GM19372 (cell line): Measurements from ENCODE around the gene TUFT1.
"Not testable (repeated sequence)": the region's sequence is repeated elsewhere in the genome, so short reads cannot be mapped to it uniquely, and the experiment has no call there.

Source experiments
- ATAC-seq: cut with Tn5 transposase; IDR thresholded peaks from one replicate; pipeline ENCODE4 v1.9.1; 2021; ENCODE audit warnings: mild to moderate bottlenecking, low read depth, moderate library complexity; ENCODE audit not compliant: unreplicated experiment

The TUFT1 gene

DNA sequence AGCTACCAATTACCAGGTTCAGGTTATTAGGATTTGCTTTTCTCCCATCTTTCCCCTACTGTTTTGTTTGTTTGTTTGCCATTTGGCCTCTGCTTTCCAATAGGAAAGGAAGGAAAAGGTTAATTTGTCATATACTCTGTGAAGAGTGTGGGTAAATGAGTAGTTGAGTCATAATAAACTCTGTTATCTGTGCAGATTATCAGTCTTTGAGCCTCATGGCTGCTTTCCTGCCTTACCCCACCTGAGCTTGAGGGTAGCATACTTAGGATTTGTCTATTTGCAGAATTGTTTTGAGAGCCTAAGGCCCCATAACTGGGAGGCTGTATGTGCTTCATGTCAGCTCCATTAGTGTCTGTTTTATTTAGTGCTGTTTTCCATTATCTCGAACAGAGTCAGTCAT lies 38.8 kb downstream of the TUFT1 start:
- no peak for ATAC-seq

DNA sequence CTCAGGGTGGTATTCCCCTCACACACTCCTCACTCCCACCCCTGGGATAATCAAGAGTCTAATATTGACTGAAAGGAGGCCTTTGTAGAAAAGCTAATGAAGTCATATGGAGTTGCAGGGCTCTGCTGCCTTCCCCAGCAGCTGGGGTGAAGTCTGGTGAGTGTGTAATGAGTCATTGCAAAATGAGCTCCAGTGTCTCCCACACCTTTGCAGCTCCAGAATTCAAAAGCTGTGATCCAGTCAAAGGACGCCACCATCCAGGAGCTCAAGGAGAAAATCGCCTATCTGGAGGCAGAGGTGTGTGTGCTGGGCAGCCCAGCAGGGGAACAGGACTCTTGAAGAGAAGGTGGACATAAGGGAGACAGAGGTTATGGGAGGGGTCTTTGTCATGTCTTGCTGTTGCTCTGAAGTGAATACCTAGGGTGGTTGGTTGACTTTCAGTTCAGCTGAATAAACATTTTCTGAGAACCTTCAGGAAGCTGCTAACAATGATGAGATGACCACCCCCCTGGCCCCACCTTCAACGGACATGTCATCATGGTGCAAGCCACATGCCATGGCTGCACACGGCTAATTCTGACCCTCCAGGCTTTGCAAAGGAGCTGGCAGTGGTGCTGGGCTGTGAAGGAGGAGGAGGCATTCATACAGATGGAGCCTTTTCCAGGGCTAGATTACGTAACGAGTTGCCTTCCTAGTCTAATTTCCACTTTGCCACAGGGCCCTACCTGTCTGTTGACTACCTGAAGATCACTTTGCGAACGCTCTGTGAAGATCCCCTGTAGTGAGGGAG lies 39.5 kb downstream of the TUFT1 start:
- no peak for ATAC-seq

DNA sequence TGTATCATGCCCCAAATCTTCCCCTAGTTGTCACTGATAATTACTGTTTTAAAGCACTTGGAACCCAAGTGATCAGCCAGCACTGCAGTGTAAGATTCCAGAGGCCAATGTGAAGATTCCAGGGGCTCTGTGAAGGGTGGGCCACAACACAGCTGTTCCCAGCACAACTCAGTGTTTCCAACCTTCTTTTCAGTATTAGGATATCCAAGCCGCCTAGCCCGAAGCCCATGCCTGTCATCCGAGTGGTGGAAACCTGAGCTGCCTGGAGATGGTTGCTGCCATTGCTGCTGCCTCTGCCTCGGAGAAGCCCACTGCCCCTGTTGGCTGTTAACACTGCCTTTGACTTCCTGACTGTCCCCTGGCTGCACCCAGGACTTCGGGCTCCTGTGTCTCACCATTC lies 41.3 kb downstream of the TUFT1 start:
- no peak for ATAC-seq

DNA sequence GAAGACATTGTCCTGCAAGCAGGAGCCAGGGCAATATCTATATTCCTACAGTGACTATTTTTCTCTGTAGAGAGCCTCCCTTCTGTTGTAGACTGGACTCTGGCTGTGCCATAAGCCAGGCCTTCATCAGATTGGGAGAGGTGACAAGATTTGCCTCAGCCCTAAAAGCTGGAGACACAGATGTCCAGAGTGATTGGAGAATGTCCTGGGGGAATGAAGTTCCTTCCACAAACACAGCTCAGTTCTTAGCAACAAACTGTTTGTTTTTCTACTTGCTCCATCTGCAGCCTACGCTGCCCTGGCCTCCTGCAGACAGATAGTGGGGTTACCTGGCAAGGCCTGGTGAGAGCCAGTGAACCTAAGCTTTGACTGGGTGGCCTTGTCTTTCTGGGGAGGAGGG lies 41.8 kb downstream of the TUFT1 start:
- no peak for ATAC-seq

DNA sequence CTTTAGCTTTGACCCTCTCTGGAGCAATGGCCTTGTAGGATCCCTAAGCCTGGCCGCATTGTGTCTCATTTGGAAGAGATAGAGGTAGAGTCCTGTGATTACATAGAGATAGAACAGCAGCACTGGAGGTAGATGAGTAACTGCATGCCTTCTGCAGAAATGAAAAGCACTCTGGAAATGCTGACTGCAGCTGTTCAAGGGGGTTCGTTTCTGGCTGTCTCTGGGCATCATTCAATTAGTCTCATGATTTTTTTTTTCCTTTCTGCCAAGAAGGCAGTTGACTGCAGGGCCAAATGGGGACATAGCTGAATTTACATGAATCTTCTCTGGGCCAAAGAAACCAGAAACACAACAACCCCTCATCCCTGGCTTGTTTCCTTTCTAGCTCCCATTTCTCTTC lies 43.7 kb downstream of the TUFT1 start:
- ATAC-seq: no peak

DNA sequence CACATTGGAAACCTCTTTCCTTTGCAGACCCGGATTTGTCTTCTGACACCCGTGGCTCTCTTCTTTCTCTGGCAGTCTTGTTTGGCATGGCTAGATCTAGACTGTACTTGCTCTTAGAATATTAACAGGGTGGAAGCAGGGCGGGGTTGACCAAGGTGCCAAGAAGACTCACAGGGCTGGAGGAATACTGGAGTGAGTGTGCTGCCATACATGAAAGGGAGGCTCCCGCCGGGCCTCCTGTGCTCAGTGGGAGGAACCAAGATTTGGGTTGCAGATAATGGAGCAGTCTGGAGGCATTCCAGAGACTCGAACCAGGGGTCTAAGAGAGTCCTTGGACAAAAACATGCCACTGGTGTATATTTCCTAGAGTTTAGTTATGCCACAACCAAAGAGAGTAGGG lies 44.2 kb downstream of the TUFT1 start:
- ATAC-seq: no peak

DNA sequence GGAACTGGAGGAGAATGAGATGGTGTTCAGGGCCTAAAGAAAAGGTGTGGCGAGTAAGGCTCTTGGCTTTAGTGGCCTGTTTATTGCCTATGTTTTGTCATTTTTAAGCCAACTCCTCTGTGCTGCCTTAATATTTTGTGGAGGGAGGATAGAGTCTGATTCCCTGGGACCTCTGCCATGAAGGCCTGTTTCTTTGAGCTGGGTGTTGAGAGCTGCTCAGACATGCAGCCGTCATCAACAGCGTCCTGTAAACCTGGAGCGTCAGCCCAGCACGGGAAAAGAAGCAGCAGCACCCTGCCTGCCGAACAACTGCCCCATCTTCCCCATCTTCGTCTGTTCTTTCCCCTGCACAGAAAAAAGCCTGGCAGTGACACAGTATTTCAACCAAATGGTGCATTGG lies 44.7 kb downstream of the TUFT1 start:
- no peak for ATAC-seq

DNA sequence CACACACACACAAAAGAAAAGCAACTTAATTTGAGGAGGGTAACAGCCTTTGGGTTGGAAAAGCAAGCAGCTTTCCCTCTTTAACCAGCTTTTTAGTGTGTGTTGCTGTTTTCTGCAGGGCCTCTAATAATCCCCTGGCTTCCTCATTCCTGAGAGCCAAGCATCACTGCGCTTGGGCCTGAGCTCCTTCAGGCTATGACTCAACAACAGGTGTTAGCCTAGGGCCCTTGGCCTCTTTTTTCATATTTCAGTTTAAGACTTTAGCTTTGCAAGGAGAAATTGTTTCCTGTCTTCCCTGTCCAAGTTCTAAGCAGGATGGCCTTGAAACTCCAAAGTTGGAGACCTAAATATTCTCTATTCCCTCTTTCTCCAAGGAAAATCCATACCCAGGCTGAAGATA lies 45.5 kb downstream of the TUFT1 start:
- no peak for ATAC-seq

DNA sequence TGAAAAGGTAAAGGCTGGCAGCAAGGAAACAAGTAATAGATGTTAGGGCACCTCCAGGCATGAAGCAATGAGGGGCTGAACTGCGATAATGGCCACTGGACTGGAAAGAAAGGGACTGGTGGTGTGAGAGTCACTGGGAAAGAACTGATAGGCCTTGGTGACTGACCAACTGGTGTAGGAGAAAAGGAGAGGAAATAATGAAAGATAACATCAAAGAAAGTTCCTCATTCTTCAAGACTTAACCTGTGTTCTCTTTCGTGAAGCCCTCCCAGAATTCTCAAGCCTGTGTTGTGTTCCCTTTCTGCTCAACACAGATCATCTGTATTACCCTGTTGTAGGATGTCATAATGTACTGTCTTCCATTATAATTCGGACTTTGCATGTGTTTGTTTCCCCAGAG lies 50.9 kb downstream of the TUFT1 start:
- no peak for ATAC-seq

DNA sequence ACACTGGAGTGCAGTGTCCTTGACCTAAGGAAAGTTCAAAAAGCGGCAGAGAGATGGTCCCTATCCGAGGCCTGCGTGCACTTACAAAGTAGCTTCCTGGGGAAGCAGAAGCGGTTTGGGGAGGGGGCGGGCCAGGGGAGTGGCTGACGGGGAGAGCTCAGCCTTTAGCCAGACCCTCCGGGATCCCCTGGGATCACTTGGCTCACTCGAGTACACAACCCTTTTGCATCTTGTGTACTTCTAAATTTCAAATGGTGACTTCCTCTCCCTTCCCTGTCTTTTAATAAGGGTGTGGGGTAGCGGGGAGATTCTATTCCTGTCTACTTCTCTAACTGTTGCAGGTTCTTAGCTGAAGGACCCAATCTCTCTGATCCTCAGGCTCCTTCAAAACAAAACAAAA lies 53.6 kb downstream of the TUFT1 start:
- no peak for ATAC-seq

DNA sequence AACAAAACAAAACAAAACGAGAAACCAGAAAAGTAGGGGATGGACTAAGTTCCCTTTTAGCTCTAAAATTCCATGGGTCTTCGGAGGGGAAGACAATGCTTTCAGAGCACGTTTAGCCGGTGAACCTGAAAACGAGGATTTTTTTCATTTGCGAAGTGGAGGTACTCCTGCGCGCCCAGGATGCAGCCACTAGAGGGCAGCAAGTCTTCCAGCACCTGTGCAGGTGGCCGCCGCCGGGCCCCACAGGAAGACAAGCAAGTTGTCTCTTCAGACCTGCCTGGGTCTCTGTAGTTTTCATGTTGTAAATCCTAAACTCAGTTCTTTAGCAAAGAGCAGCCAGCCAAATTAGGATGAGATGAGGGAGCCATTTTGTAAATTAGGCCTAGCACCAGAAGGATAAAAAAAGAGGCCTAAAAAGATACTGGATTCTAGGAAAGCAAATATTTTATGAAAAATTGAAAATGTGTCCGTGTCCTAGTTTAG lies 54.1 kb downstream of the TUFT1 start:
- no peak for ATAC-seq

DNA sequence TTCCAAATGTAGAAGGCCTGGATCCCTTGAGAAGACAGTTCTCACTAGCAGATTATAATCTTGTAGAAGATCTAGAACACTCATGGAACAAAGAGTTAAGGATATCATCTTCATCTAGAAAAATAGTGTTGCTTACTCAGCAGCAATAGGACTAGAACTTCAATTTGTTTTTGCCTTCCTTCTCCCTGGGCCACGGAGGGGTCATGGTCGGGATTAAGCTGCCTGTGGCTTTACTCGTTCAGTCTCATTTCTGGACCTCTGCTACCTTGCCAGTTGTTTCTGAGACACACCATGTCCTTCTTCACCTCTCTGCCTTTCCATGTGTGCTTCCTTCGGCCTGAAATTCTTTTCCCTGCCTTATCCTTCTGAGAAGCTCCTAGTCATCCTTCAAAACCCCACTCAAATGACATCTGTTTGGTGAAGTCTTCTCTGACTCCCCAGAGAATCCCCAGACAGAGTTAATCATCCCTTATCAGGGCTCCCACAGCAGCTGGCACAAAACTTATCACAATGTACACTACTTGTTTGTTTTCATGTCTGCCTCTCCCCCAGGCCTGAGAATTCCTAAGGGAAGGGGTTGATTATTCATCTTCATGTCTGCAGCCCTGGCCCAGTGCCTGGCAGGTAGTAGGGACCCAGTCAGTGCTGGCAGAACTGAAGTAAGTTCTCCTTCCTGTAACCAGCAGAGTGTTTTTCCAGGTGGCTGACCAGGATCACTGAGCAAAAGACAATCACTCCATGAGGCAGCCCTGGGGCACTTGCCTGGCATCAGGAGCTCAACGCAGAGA lies 56.3 kb downstream of the TUFT1 start:
- no peak for ATAC-seq

DNA sequence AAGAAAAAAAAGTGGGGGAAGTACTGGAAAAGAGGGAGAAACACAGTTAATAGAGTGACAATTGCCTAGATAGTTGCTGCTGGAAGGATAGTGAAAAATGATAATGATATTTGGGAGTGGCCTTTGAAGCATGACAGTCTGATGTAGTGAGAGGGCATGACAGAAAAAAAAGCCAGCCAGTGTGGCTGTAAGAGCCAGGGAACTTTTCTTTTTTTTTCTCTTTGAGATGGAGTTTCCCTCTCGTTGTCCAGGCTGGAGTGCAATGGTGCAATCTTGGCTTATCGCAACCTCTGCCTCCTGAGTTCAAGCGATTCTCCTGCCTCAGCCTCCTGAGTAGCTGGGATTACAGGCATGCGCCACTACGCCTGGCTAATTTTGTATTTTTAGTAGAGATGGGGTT lies 62.4 kb downstream of the TUFT1 start:
- not testable (repeated sequence) for ATAC-seq

DNA sequence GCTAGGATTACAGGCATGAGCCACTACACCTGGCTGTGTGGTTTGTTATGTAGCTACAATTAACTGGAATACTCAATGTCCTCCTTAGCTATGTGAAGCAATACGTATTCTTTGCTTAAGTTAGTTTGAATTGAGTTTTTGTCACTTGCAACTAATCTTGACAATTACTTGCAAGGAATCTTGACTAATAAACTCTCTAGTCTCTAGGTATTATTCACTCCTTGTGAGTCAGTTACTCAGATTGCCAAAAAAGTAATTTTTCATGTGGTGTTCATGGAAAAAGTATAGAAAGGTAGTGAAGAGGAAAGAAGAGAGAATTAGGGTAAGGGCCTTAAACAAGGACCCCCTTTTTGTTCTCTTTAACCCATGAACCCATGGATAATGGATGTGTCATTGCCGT lies 64.2 kb downstream of the TUFT1 start:
- no peak for ATAC-seq

DNA sequence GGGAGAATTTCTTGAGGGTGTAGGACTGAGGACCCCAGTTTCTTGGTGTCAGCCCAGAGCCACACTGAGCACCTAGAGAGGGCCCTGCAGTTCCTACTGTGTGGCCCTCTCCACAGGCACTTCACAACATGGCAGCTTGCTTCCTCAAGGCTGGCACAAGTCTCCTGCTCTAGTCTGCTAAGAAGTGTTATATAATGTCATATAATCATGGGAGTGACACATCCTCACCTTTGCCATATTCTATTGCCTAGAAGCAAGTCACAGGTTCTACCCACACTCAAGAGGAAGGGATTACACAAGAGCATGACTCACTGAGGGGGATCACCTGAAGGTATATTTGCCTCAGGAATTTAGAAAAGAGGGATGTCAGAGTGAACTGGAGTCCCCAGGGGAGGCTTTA lies 66.3 kb downstream of the TUFT1 start:
- no peak for ATAC-seq

DNA sequence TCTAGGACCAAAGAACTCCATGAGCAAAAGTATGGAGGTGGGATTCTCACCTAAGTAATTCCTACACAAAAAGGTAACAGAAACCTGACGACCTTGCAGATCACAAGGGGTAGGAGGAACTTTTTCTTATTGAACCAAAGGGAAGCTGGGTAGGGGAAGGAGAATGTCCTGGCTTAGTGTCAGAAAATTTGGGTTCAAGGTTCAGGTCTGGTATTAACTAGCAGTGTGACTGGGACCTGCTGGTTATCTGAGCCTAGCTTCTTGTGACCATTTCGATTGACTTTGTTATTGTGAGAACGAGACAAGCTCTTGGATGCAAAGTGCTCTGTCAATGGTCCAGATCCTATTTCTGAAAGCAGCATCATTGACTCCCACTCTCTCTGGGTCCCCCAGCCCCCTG lies 66.7 kb downstream of the TUFT1 start:
- no peak for ATAC-seq

DNA sequence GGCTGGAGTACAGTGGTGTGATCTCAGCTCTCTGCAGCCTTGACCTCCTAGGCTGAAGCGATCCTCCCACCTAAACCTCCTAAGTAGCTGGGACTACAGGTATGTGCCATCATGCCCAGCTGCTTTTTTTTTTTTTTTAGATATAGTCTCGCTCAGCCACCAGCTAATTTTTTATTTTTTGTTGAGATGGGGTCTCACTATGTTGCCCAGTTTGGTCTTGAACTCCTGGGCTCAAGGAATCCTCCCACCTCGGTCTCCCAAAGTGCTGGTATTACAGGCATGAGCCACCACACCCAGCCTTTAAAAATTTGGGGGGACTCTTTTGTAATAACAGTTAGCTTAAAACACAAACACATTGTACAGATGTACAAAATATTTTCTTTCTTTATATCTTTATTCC lies 70.0 kb downstream of the TUFT1 start:
- no peak for ATAC-seq

DNA sequence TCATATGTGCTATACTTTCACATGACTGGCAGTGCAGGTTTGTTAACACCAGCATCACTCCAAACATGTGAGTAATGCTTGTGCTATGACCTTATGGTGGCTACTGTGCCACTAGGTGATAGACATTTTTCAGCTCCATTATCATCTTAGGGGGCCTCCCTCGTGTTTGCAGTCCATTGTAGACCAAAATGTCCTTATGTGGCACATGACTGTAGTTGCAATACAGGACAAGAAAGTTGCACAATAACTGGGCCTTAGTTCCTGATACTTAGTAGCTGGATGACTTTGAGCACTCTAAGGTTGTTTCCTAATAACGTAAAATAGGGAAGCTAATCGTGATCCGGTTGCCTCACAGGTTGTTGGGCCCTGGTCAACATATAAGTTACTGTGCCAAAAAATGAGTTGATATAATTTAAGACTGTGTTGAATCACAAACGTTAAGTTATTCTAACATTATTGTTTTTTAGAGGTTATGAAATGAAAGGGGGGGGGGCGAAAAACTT lies 71.2 kb downstream of the TUFT1 start:
- ATAC-seq: no peak

DNA sequence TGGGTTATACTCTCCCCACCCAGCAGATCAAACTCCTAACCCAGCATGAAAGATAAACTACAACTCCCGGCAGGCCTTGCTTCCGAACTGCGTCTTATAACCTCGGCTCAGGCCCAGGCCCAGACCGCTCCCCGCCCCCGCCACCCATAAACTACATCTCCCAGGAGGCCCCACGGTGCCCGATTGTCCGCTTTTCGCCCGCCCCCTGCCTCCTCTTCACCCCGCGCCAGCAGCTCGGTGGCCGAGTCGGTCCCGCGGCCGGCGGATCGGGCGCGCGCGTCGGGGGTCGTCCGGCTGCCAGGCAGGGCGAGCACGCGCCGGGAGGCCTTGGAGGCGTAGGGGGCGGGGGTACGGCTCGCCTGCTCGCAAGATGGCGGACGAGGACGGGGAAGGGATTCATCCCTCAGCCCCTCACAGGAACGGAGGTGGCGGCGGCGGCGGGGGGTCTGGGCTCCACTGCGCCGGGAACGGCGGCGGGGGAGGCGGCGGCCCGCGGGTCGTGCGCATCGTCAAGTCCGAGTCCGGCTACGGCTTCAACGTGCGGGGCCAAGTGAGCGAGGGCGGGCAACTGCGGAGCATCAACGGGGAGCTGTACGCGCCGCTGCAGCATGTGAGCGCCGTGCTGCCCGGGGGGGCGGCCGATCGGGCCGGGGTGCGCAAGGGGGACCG lies 71.9 kb downstream of the TUFT1 start, which contains the start of gene SNX27:
Gene SNX27, plus strand, starts transcription at position 219 of the 669 bp plus-strand sequence. Its CDS starts 152 bp downstream, at position 371.
- peak; percentile 99 for ATAC-seq

DNA sequence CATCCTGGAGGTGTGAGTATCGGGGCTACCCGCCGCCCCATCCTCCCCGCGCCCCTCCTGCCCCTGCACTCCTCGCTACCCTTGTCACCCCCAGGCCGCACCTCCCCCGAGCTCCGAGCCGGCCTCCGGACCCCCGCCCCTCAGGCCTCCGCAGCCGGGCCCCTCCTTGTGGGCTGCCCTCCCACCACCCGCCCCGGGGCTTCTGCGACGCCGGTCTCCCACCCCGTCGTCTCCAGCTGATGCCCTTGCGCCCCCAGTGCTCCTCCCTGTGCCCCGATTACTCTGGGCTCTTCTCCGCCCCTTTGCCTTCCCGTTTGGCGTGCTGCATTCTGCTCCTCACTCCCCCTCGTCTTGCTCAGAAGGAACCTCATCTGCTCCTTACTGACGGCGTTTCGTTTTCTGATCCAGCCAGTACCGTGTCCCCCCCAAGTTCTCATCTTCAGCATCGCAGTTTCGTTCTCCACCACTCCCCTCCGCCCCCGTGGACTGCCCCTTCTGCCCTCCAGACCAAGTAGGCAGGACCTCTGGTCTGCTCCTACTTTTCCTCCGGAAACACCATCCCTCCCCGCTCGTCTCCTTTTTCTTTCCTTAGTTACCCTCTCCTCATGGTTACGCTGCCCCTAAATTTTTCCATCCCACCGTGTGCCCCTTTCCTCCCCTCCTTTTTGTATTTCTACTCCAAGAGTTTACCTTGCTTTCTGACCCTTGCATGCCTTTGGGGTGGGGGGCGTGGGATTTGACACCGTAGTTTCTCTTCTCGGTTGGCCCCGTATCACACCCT lies 72.6 kb downstream of the TUFT1 start:
- ATAC-seq: no peak
